Common myeloid progenitor, CD34-positive (primary cell): ENCODE measurements around the gene GPR26.

Experiments used
- CTCF ChIA-PET: fragments of 350-600 bp; sonication (Branson Sonifier 250); formaldehyde crosslinking; loops from one replicate; lab custom pipeline; 2021; ENCODE audit warnings: antibody characterized with exemption; lab: Charles Lee
- POLR2A ChIA-PET: fragments of 350-600 bp; sonication (Branson Sonifier 250); formaldehyde crosslinking; loops from one replicate; lab custom pipeline; 2021; ENCODE audit warnings: antibody characterized with exemption; lab: Charles Lee
- DNase-seq, 3 donors: peaks; one replicate each; pipeline versions ENCODE4 v3.0.0 to v3.0.0-alpha.2; 2013
- H3K27ac ChIP-seq, 2 experiments: 1 replicate in 1 of 2; 2 replicates in 1 of 2; pipeline ENCODE4 v1.7.0; 2013; ENCODE audit warnings: inconsistent platforms in 2 of 2, low read length in 2 of 2, mild to moderate bottlenecking in 2 of 2, low read depth in 1 of 2, moderate library complexity in 1 of 2; ENCODE audit not compliant: severe bottlenecking in 2 of 2, insufficient read depth in 1 of 2, poor library complexity in 1 of 2
- H3K27me3 ChIP-seq, 5 experiments: replicated peaks in 2 of 5; 1 replicate in 3 of 5; 2 replicates in 2 of 5; pipeline versions ENCODE4 v1.6.1 to v1.7.0; 2013; ENCODE audit warnings: low read length in 4 of 5, mild to moderate bottlenecking in 2 of 5, moderate library complexity in 2 of 5, inconsistent platforms in 1 of 5; ENCODE audit not compliant: insufficient read depth in 5 of 5, control insufficient read depth in 4 of 5
- H3K36me3 ChIP-seq, 4 experiments: 1 replicate in 2 of 4; 2 replicates in 2 of 4; pipeline versions ENCODE4 v1.6.1 to v1.7.0; 2013; ENCODE audit warnings: low read length in 3 of 4, control low read depth in 1 of 4, mild to moderate bottlenecking in 1 of 4; ENCODE audit not compliant: control insufficient read depth in 4 of 4, insufficient read depth in 4 of 4
- H3K4me1 ChIP-seq, 4 experiments: 1 replicate in 3 of 4; 2 replicates in 1 of 4; pipeline versions ENCODE4 v1.6.1 to v1.7.1; 2013; ENCODE audit warnings: low read length in 3 of 4, mild to moderate bottlenecking in 3 of 4, control low read depth in 1 of 4, inconsistent platforms in 1 of 4, moderate library complexity in 1 of 4; ENCODE audit not compliant: control insufficient read depth in 4 of 4, insufficient read depth in 4 of 4; ENCODE audit errors: control extremely low read depth in 1 of 4
- H3K4me3 ChIP-seq, 7 experiments: 1 replicate in 4 of 7; 2 replicates in 3 of 7; pipeline versions ENCODE4 v1.5.1 to v1.7.0; 2013; ENCODE audit warnings: mild to moderate bottlenecking in 7 of 7, low read length in 6 of 7, moderate library complexity in 6 of 7, inconsistent platforms in 2 of 7, low read depth in 2 of 7, control low read depth in 1 of 7; ENCODE audit not compliant: insufficient read depth in 4 of 7, control insufficient read depth in 1 of 7; ENCODE audit errors: extremely low read depth in 1 of 7
- H3K9me3 ChIP-seq, 5 experiments: 1 replicate in 4 of 5; 2 replicates in 1 of 5; pipeline versions ENCODE4 v1.6.1 to v1.7.1; 2013; ENCODE audit warnings: low read length in 4 of 5, mild to moderate bottlenecking in 2 of 5, inconsistent platforms in 1 of 5, low read depth in 1 of 5, moderate library complexity in 1 of 5; ENCODE audit not compliant: control insufficient read depth in 4 of 5, insufficient read depth in 2 of 5; ENCODE audit errors: control extremely low read depth in 1 of 5
- WGBS: methylation state at CpG from one replicate; pipeline ENCODE4 v1.1.5; 2013; ENCODE audit not compliant: insufficient coverage; 5-methylcytosine and 5-hydroxymethylcytosine counted together

The GPR26 gene

GRCh38 chr10:123645016-123645415 is 21.1 kb upstream of the GPR26 start:
- POLR2A ChIA-PET, result no interaction called here

GRCh38 chr10:123645615-123646014 is 20.5 kb upstream of the GPR26 start:
- H3K27me3 ChIP-seq, result peaks cover 0 to 13% (median 0%) of the 10 kb centered on the region in 5 experiments
- WGBS, result 89% methylated on average over 10 of the region's 10 CpGs
- no peak overlapping the region for H3K27ac ChIP-seq
- ChIA-PET POLR2A (no interaction called here), CTCF (no interaction called here)
- no peaks in the 10 kb centered on the region for H3K36me3 ChIP-seq
- no peak for DNase-seq
- no peaks in the 10 kb centered on the region for H3K4me1 ChIP-seq
- H3K9me3 ChIP-seq, result no peaks in the 10 kb centered on the region
- H3K4me3 ChIP-seq, result no peak overlapping the region

More at GRCh38 chr10:123645016-123645415, 21.1 kb upstream of the GPR26 start:
- peaks cover 0 to 13% (median 0%) of the 10 kb centered on the region in 5 experiments for H3K27me3 ChIP-seq
- H3K4me3 ChIP-seq, result no peak overlapping the region
- no peaks in the 10 kb centered on the region for H3K36me3 ChIP-seq
- no peak for DNase-seq
- CTCF ChIA-PET, result no interaction called here
- H3K27ac ChIP-seq, result no peak overlapping the region
- no peaks in the 10 kb centered on the region for H3K9me3 ChIP-seq
- H3K4me1 ChIP-seq, result no peaks in the 10 kb centered on the region
- 95% methylated on average over 3 of the region's 6 CpGs for WGBS

- POLR2A ChIA-PET, result no interaction called here
- Histone ChIP-seq H3K4me1 (no peaks in the 10 kb centered on the region), H3K27ac (no peak overlapping the region), H3K9me3 (no peaks in the 10 kb centered on the region), H3K36me3 (no peaks in the 10 kb centered on the region), H3K4me3 (no peak overlapping the region), H3K27me3 (peaks cover 0 to 9% (median 0%) of the 10 kb centered on the region in 5 experiments)
- CTCF ChIA-PET, result no interaction called here
- 45% methylated on average over 2 of the region's 2 CpGs for WGBS
- no peak for DNase-seq
Observed at GRCh38 chr10:123648595-123648994, 17.6 kb upstream of the GPR26 start.

GRCh38 chr10:123649676-123650075 is 16.5 kb upstream of the GPR26 start:
- H3K4me3 ChIP-seq, result no peak overlapping the region
- no peaks in the 10 kb centered on the region for H3K9me3 ChIP-seq
- no peaks in the 10 kb centered on the region for H3K36me3 ChIP-seq
- no peaks in the 10 kb centered on the region for H3K4me1 ChIP-seq
- CTCF ChIA-PET, result interaction anchor here (0.7 kb wide), 1 partner anchor 38 kb away, joined by 3 read pairs; no protein-coding TSS in a partner anchor
- H3K27me3 ChIP-seq, result peaks cover 0 to 6% (median 0%) of the 10 kb centered on the region in 5 experiments
- POLR2A ChIA-PET, result no interaction called here
- 85% methylated on average over 2 of the region's 4 CpGs for WGBS
- no peak overlapping the region for H3K27ac ChIP-seq
- DNase-seq, result no peak

- H3K27me3 ChIP-seq, result peaks cover 0 to 5% (median 0%) of the 10 kb centered on the region in 5 experiments
- no peaks in the 10 kb centered on the region for H3K9me3 ChIP-seq
- POLR2A ChIA-PET, result no interaction called here
- WGBS, result 96% methylated on average over 5 of the region's 6 CpGs
- no peak overlapping the region for H3K27ac ChIP-seq
- H3K4me1 ChIP-seq, result no peaks in the 10 kb centered on the region
- no peak for DNase-seq
- no peak overlapping the region for H3K4me3 ChIP-seq
- CTCF ChIA-PET, result no interaction called here
- no peaks in the 10 kb centered on the region for H3K36me3 ChIP-seq
Observed at GRCh38 chr10:123651421-123652047, 14.6 kb upstream of the GPR26 start.

GRCh38 chr10:123655751-123656150 is 10.4 kb upstream of the GPR26 start:
- Histone ChIP-seq H3K27ac (no peak overlapping the region), H3K27me3 (peaks cover 0 to 3% (median 0%) of the 10 kb centered on the region in 5 experiments), H3K36me3 (no peaks in the 10 kb centered on the region), H3K4me3 (no peak overlapping the region), H3K4me1 (no peaks in the 10 kb centered on the region), H3K9me3 (no peaks in the 10 kb centered on the region)
- ChIA-PET POLR2A (interaction anchor here (0.6 kb wide), 1 partner anchor 165 kb away, joined by 3 read pairs; no protein-coding TSS in a partner anchor), CTCF (interaction anchor here (0.6 kb wide), 1 partner anchor 1313 kb away, joined by 4 read pairs; no protein-coding TSS in a partner anchor)
- WGBS, result 18% methylated on average over 2 of the region's 2 CpGs
- DNase-seq, result no peak

- H3K4me3 ChIP-seq, result no peak overlapping the region
- DNase-seq, result no peak
- H3K27ac ChIP-seq, result no peak overlapping the region
- H3K4me1 ChIP-seq, result no peaks in the 10 kb centered on the region
- WGBS, result 40% methylated on average over 1 of the region's 3 CpGs
- no peaks in the 10 kb centered on the region for H3K36me3 ChIP-seq
- peaks cover 0 to 19% (median 0%) of the 10 kb centered on the region in 5 experiments for H3K9me3 ChIP-seq
- ChIA-PET CTCF (no interaction called here), POLR2A (no interaction called here)
- peaks cover 0 to 53% (median 20%) of the 10 kb centered on the region in 5 experiments for H3K27me3 ChIP-seq
Observed at GRCh38 chr10:123663522-123663921, 2.6 kb upstream of the GPR26 start.
